Neural cell (in vitro differentiated cells): ENCODE results near the gene BCO1.

Experiments
- CTCF ChIP-seq: fragments of 450-650 bp; IDR thresholded peaks from 2 replicates; pipeline ENCODE4 v1.5.1; 2014; ENCODE audit warnings: antibody characterized with exemption, mild to moderate bottlenecking, moderate library complexity; ENCODE audit not compliant: poor library complexity, severe bottlenecking
- EP300 ChIP-seq: fragments of 450-650 bp; conservative IDR thresholded peaks from 2 replicates; pipeline ENCODE4 v1.6.1; 2014; ENCODE audit warnings: antibody characterized with exemption, mild to moderate bottlenecking, moderate library complexity; ENCODE audit not compliant: poor library complexity, severe bottlenecking
- EZH2 ChIP-seq: fragments of 200-600, 300-800 bp; shearing (Covaris generic), sonication (generic); IDR thresholded peaks from 2 replicates; pipeline ENCODE4 v1.6.1; 2014; ENCODE audit warnings: antibody characterized with exemption, low read length, borderline replicate concordance, mild to moderate bottlenecking; ENCODE audit not compliant: insufficient read depth, poor library complexity, severe bottlenecking
- MXI1 ChIP-seq: fragments of 450-650 bp; conservative IDR thresholded peaks from 2 replicates; pipeline ENCODE4 v1.6.1; 2014; ENCODE audit warnings: antibody characterized with exemption, mild to moderate bottlenecking; ENCODE audit not compliant: poor library complexity, severe bottlenecking
- POLR2AphosphoS5 ChIP-seq: IDR thresholded peaks from 2 replicates; pipeline ENCODE4 v1.6.1; 2012
- RAD21 ChIP-seq: fragments of 450-650 bp; conservative IDR thresholded peaks from 2 replicates; pipeline ENCODE4 v1.6.1; 2014; ENCODE audit warnings: antibody characterized with exemption, mild to moderate bottlenecking, moderate library complexity
- REST ChIP-seq: IDR thresholded peaks from 2 replicates; pipeline ENCODE4 v1.6.1; 2012; ENCODE audit warnings: borderline replicate concordance
- SMC3 ChIP-seq: fragments of 450-650 bp; conservative IDR thresholded peaks from 2 replicates; pipeline ENCODE4 v1.6.1; 2014; ENCODE audit warnings: antibody characterized with exemption, mild to moderate bottlenecking, moderate library complexity; ENCODE audit not compliant: poor library complexity
- TAF1 ChIP-seq: IDR thresholded peaks from 2 replicates; pipeline ENCODE4 v1.6.1; 2012; ENCODE audit warnings: low read depth

- no peak for TF ChIP-seq REST
- TF ChIP-seq POLR2AphosphoS5, result no peak
- no peak for TF ChIP-seq EP300
- TF ChIP-seq EZH2, result no peak
- TF ChIP-seq CTCF, result no peak
- no peak for TF ChIP-seq RAD21
- TF ChIP-seq TAF1, result no peak
- TF ChIP-seq SMC3, result no peak
- no peak for TF ChIP-seq MXI1
Measured at GRCh38 chr16:81273223-81273950, 34.9 kb downstream of the BCO1 start.
